GM23338 (cell line): ENCODE measurements around the gene PRKAR1B.

ENCODE experiments used
- EZH2 ChIP-seq: fragments of 200-600 bp; sonication (generic); IDR thresholded peaks from one replicate; pipeline ENCODE4 v1.8.0; 2017; ENCODE audit warnings: antibody characterized with exemption, mild to moderate bottlenecking, low read depth; ENCODE audit not compliant: unreplicated experiment
- EZH2phosphoT487 ChIP-seq: fragments of 200-600 bp; sonication (generic); IDR thresholded peaks from one replicate; pipeline ENCODE4 v1.8.1; 2018; ENCODE audit warnings: antibody characterized with exemption; ENCODE audit not compliant: unreplicated experiment
- POLR2AphosphoS5 ChIP-seq: IDR thresholded peaks from 2 replicates; pipeline ENCODE4 v1.6.1; 2016; ENCODE audit warnings: antibody characterized with exemption, low read depth
- STAT1 ChIP-seq: IDR thresholded peaks from one replicate; pipeline ENCODE4 v1.6.1; 2016; ENCODE audit warnings: antibody characterized with exemption; ENCODE audit not compliant: unreplicated experiment
- TF ChIP-seq, protein P1 (sequence below), 2 experiments: fragments of 200-600 bp in 1 of 2; sonication (generic) in 1 of 2; conservative IDR thresholded peaks; 2 replicates each; pipeline versions ENCODE4 v1.5.1 to v1.6.1; 2016 to 2017; ENCODE audit warnings: antibody characterized with exemption in 2 of 2, low read depth in 2 of 2, mild to moderate bottlenecking in 2 of 2, moderate library complexity in 1 of 2

DNA sequence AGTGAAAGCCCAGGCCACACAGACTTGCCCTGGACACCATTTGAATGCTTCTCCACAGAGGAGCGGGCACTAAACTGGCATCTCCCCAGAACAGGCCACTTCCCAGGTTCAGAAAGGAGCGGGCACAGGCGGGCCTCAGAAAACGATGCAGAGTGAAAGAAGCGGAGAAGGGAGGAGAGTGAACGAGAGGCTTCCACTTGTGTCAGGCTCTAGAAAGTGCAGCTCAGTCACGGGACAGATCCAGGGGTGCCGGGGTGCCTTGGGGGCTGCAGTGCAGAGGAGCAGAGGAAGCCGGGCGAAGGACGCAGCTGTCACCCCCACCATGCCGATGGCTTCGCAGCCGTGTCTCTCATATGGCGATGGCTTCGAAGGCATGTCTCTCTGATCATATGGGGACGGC, 26.1 kb upstream of the PRKAR1B start:
- TF ChIP-seq, protein P1, sequence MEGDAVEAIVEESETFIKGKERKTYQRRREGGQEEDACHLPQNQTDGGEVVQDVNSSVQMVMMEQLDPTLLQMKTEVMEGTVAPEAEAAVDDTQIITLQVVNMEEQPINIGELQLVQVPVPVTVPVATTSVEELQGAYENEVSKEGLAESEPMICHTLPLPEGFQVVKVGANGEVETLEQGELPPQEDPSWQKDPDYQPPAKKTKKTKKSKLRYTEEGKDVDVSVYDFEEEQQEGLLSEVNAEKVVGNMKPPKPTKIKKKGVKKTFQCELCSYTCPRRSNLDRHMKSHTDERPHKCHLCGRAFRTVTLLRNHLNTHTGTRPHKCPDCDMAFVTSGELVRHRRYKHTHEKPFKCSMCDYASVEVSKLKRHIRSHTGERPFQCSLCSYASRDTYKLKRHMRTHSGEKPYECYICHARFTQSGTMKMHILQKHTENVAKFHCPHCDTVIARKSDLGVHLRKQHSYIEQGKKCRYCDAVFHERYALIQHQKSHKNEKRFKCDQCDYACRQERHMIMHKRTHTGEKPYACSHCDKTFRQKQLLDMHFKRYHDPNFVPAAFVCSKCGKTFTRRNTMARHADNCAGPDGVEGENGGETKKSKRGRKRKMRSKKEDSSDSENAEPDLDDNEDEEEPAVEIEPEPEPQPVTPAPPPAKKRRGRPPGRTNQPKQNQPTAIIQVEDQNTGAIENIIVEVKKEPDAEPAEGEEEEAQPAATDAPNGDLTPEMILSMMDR (conservative IDR thresholded peaks at IDR 0.05; ENCODE audit: low read depth in 2 of 2), result no peak
- no peak for TF ChIP-seq POLR2AphosphoS5
- TF ChIP-seq EZH2phosphoT487, result no peak
- no peak for TF ChIP-seq EZH2
- no peak for TF ChIP-seq STAT1
